Smooth muscle cell of bladder (primary cell): ENCODE data around the gene AKR1B15. TPM values are rescaled to one million over a fixed set of nuclear protein-coding genes. Genes with fewer than 3 reads are reported as not detected.

Experiments
- total RNA-seq: library from RNA; depleted of rRNA; stranded (reverse); fragments of >200 nt; gene quantifications from 2 replicates; pipeline ENCODE4 v1.2.3, GENCODE V29; 2014

AKR1B15 gene
- total RNA-seq, result 0.43 and 1.9 TPM in 2 replicates

GRCh38 chr7:134548877-134549276 lies at the start of gene AKR1B15:
AKR1B15 (plus strand) TSS chr7:134549110; CDS start chr7:134564620, 15,510 bp downstream.

Other genes with a start within 250 kb of the AKR1B15 start
- gene SLC35B4, start 232.2 kb upstream of the AKR1B15 start, total RNA-seq, result 12.2 and 24.7 TPM in 2 replicates
- 201 and 237 TPM in 2 replicates for gene AKR1B1, start 90.0 kb upstream of the AKR1B15 start, total RNA-seq
- gene AKR1B10, start 21.5 kb upstream of the AKR1B15 start, total RNA-seq, result 9.4 and 29.7 TPM in 2 replicates
- 30.0 and 36.0 TPM in 2 replicates for gene BPGM, start 97.7 kb downstream of the AKR1B15 start, total RNA-seq
- gene CALD1, start 230.5 kb downstream of the AKR1B15 start, total RNA-seq, result 649 and 694 TPM in 2 replicates